ENCODE measurements around the gene CHST9.

- TF ChIP-seq CTCF (IDR thresholded peaks at IDR 0.05 in 2 of 3, conservative IDR thresholded peaks at IDR 0.05 in 1 of 3; ENCODE audit: control insufficient read depth in 2 of 3, extremely low read depth in 1 of 3, insufficient read depth in 1 of 3, low read depth in 3 of 3, low read length in 3 of 3) (no peak), USF1 (IDR thresholded peaks at IDR 0.05; ENCODE audit: borderline replicate concordance, extremely low read length, insufficient read depth, low read depth, low read length) (no peak), KLF5 (IDR thresholded peaks at IDR 0.05; ENCODE audit: partially characterized antibody) (no peak), NFYB (IDR thresholded peaks at IDR 0.05; ENCODE audit: insufficient read depth, low read depth, low read length) (no peak), EP300 (IDR thresholded peaks at IDR 0.05; ENCODE audit: borderline replicate concordance in 1 of 2, control insufficient read depth in 1 of 2, low read depth in 2 of 2, low read length in 2 of 2) (no peak), EZH2 (IDR thresholded peaks at IDR 0.05; ENCODE audit: borderline replicate concordance, control insufficient read depth, low read depth, low read length) (no peak), MXI1 (IDR thresholded peaks at IDR 0.05; ENCODE audit: low read depth, low read length) (no peak), POLR2AphosphoS5 (IDR thresholded peaks at IDR 0.05; ENCODE audit: low read length) (no peak), CREM (IDR thresholded peaks at IDR 0.05; ENCODE audit: low read depth) (no peak), TAF1 (IDR thresholded peaks at IDR 0.05; ENCODE audit: borderline replicate concordance, low read depth, low read length) (no peak), TBL1XR1 (IDR thresholded peaks at IDR 0.05; ENCODE audit: low read depth, low read length) (no peak)
Observed at GRCh38 chr18:27075828-27076227, 109.3 kb downstream of the CHST9 start.

Measured in GM12878 (cell line).